NT2/D1 (cell line): ENCODE data around the gene MGAT4B.

Experiments used
- DNase-seq: peaks from one replicate; pipeline ENCODE4 v3.0.0-alpha.2; 2011; ENCODE audit warnings: low read depth, low spot score
- H3K27me3 ChIP-seq: 2 replicates; pipeline ENCODE4 v1.6.0; 2011; ENCODE audit warnings: mild to moderate bottlenecking; ENCODE audit not compliant: insufficient read length, insufficient read depth
- H3K36me3 ChIP-seq: 2 replicates; pipeline ENCODE4 v1.6.1; 2011; ENCODE audit warnings: mild to moderate bottlenecking, low read length, mixed read lengths; ENCODE audit not compliant: insufficient read depth, insufficient read length
- H3K4me1 ChIP-seq: 2 replicates; pipeline ENCODE4 v1.5.1; 2011; ENCODE audit not compliant: insufficient read depth, insufficient read length
- H3K4me3 ChIP-seq: 2 replicates; pipeline ENCODE4 v1.5.1; 2011; ENCODE audit warnings: low read depth; ENCODE audit not compliant: insufficient read length
- H3K9ac ChIP-seq: 2 replicates; pipeline ENCODE4 v1.6.0; 2011; ENCODE audit warnings: low read depth; ENCODE audit not compliant: insufficient read length
- H3K9me3 ChIP-seq: 2 replicates; pipeline ENCODE4 v1.5.1; 2011; ENCODE audit warnings: mild to moderate bottlenecking, low read length; ENCODE audit not compliant: insufficient read depth
- SUZ12 ChIP-seq: IDR thresholded peaks from 2 replicates; pipeline ENCODE4 v1.6.1; 2011; ENCODE audit not compliant: insufficient read length, insufficient read depth; ENCODE audit errors: extremely low read depth
- YY1 ChIP-seq: IDR thresholded peaks from 2 replicates; pipeline ENCODE4 v1.6.1; 2011; ENCODE audit not compliant: insufficient read length, insufficient read depth
- ZNF274 ChIP-seq: IDR thresholded peaks from 2 replicates; pipeline ENCODE4 v1.6.1; 2011; ENCODE audit warnings: mild to moderate bottlenecking, low read depth, low read length

Gene MGAT4B

GRCh38 chr5:179788193-179788854 is 18.3 kb downstream of the MGAT4B start:
- Histone ChIP-seq H3K36me3 (no peaks in the 10 kb centered on the region), H3K27me3 (no peaks in the 10 kb centered on the region), H3K4me1 (peaks cover 3% of the 10 kb centered on the region), H3K4me3 (no peak overlapping the region), H3K9ac (no peak overlapping the region), H3K9me3 (no peaks in the 10 kb centered on the region)
- no peak for DNase-seq
- TF ChIP-seq SUZ12 (no peak), ZNF274 (no peak), YY1 (no peak)

GRCh38 chr5:179786861-179787260 is 19.8 kb downstream of the MGAT4B start:
- H3K4me3 ChIP-seq, result no peak overlapping the region
- no peak for TF ChIP-seq YY1
- no peak for TF ChIP-seq ZNF274
- no peak for TF ChIP-seq SUZ12
- H3K9me3 ChIP-seq, result no peaks in the 10 kb centered on the region
- DNase-seq, result no peak
- H3K36me3 ChIP-seq, result no peaks in the 10 kb centered on the region
- no peaks in the 10 kb centered on the region for H3K27me3 ChIP-seq
- H3K9ac ChIP-seq, result no peak overlapping the region
- H3K4me1 ChIP-seq, result no peaks in the 10 kb centered on the region

- no peaks in the 10 kb centered on the region for H3K27me3 ChIP-seq
- H3K4me1 ChIP-seq, result no peaks in the 10 kb centered on the region
- H3K9me3 ChIP-seq, result no peaks in the 10 kb centered on the region
- no peak overlapping the region for H3K4me3 ChIP-seq
- no peak for DNase-seq
- H3K9ac ChIP-seq, result no peak overlapping the region
- H3K36me3 ChIP-seq, result peaks cover 14% of the 10 kb centered on the region
- TF ChIP-seq SUZ12 (no peak), ZNF274 (no peak), YY1 (no peak)
Measured at GRCh38 chr5:179783128-179783527, 23.5 kb downstream of the MGAT4B start.

GRCh38 chr5:179781846-179782245 is 24.8 kb downstream of the MGAT4B start:
- no peaks in the 10 kb centered on the region for H3K4me1 ChIP-seq
- no peaks in the 10 kb centered on the region for H3K27me3 ChIP-seq
- H3K4me3 ChIP-seq, result no peak overlapping the region
- H3K36me3 ChIP-seq, result peaks cover 24% of the 10 kb centered on the region
- H3K9ac ChIP-seq, result no peak overlapping the region
- H3K9me3 ChIP-seq, result no peaks in the 10 kb centered on the region
- TF ChIP-seq ZNF274 (no peak), YY1 (no peak), SUZ12 (no peak)
- DNase-seq, result no peak

- peaks cover 34% of the 10 kb centered on the region for H3K36me3 ChIP-seq
- H3K9ac ChIP-seq, result no peak overlapping the region
- no peaks in the 10 kb centered on the region for H3K4me1 ChIP-seq
- TF ChIP-seq ZNF274 (no peak), SUZ12 (no peak), YY1 (no peak)
- DNase-seq, result no peak
- no peaks in the 10 kb centered on the region for H3K27me3 ChIP-seq
- H3K9me3 ChIP-seq, result no peaks in the 10 kb centered on the region
- H3K4me3 ChIP-seq, result no peak overlapping the region
Measured at GRCh38 chr5:179780362-179780761, 26.3 kb downstream of the MGAT4B start.

GRCh38 chr5:179779826-179780225 is 26.8 kb downstream of the MGAT4B start:
- TF ChIP-seq SUZ12, result no peak
- no peak for TF ChIP-seq YY1
- TF ChIP-seq ZNF274, result no peak
- no peak for DNase-seq
- H3K36me3 ChIP-seq, result peaks cover 40% of the 10 kb centered on the region
- H3K9ac ChIP-seq, result no peak overlapping the region
- no peaks in the 10 kb centered on the region for H3K27me3 ChIP-seq
- H3K4me1 ChIP-seq, result no peaks in the 10 kb centered on the region
- no peaks in the 10 kb centered on the region for H3K9me3 ChIP-seq
- H3K4me3 ChIP-seq, result no peak overlapping the region

GRCh38 chr5:179778591-179778990 is 28.1 kb downstream of the MGAT4B start:
- Histone ChIP-seq H3K4me3 (no peak overlapping the region), H3K36me3 (peaks cover 52% of the 10 kb centered on the region), H3K9me3 (no peaks in the 10 kb centered on the region), H3K9ac (no peak overlapping the region), H3K4me1 (no peaks in the 10 kb centered on the region), H3K27me3 (no peaks in the 10 kb centered on the region)
- no peak for DNase-seq
- TF ChIP-seq ZNF274 (no peak), YY1 (no peak), SUZ12 (no peak)

GRCh38 chr5:179777909-179778308 is 28.8 kb downstream of the MGAT4B start:
- TF ChIP-seq ZNF274 (no peak), SUZ12 (no peak), YY1 (no peak)
- no peak overlapping the region for H3K9ac ChIP-seq
- H3K9me3 ChIP-seq, result no peaks in the 10 kb centered on the region
- DNase-seq, result no peak
- H3K36me3 ChIP-seq, result peaks cover 59% of the 10 kb centered on the region
- H3K4me1 ChIP-seq, result no peaks in the 10 kb centered on the region
- H3K27me3 ChIP-seq, result no peaks in the 10 kb centered on the region
- no peak overlapping the region for H3K4me3 ChIP-seq
